GM18907 (cell line): ENCODE results near the gene DDAH1.
A peak's percentile ranks its signal among the peaks of the same experiment; 100 is the strongest.
"Not testable (repeated sequence)": the region's sequence is repeated elsewhere in the genome, so short reads cannot be mapped to it uniquely, and the experiment has no call there.

Source experiments
- ATAC-seq: cut with Tn5 transposase; IDR thresholded peaks from one replicate; pipeline ENCODE4 v1.9.1; 2021; ENCODE audit warnings: mild to moderate bottlenecking, moderate library complexity; ENCODE audit not compliant: unreplicated experiment

The DDAH1 gene

GRCh38 chr1:85361606-85362296 lies 103.2 kb downstream of the DDAH1 start:
- no peak for ATAC-seq

GRCh38 chr1:85360730-85361493 lies 104.0 kb downstream of the DDAH1 start:
- no peak for ATAC-seq

GRCh38 chr1:85359874-85360721 lies 104.9 kb downstream of the DDAH1 start:
- no peak for ATAC-seq

- no peak for ATAC-seq
Measured at GRCh38 chr1:85358702-85359438, 106.1 kb downstream of the DDAH1 start.

GRCh38 chr1:85357817-85358216 lies 107.1 kb downstream of the DDAH1 start:
- no peak for ATAC-seq

- no peak for ATAC-seq
Measured at GRCh38 chr1:85356130-85356529, 108.8 kb downstream of the DDAH1 start.

- ATAC-seq: no peak
Measured at GRCh38 chr1:85352055-85352454, 112.9 kb downstream of the DDAH1 start.

GRCh38 chr1:85351202-85351828 lies 113.6 kb downstream of the DDAH1 start:
- no peak for ATAC-seq

- no peak for ATAC-seq
Measured at GRCh38 chr1:85349224-85349623, 115.7 kb downstream of the DDAH1 start.

GRCh38 chr1:85347908-85348307 lies 117.1 kb downstream of the DDAH1 start:
- no peak for ATAC-seq

- ATAC-seq: not testable (repeated sequence)
Measured at GRCh38 chr1:85347275-85347674, 117.7 kb downstream of the DDAH1 start.

GRCh38 chr1:85344256-85344694 lies 120.7 kb downstream of the DDAH1 start:
- ATAC-seq: no peak

- peak; percentile 49 for ATAC-seq
Measured at GRCh38 chr1:85343612-85344255, 121.2 kb downstream of the DDAH1 start.

- ATAC-seq: no peak
Measured at GRCh38 chr1:85343213-85343611, 121.7 kb downstream of the DDAH1 start.

GRCh38 chr1:85342207-85342606 lies 122.8 kb downstream of the DDAH1 start:
- ATAC-seq: no peak

GRCh38 chr1:85340427-85340826 lies 124.5 kb downstream of the DDAH1 start:
- no peak for ATAC-seq

GRCh38 chr1:85339656-85340399 lies 125.1 kb downstream of the DDAH1 start:
- no peak for ATAC-seq

- no peak for ATAC-seq
Measured at GRCh38 chr1:85339089-85339488, 125.9 kb downstream of the DDAH1 start.

GRCh38 chr1:85334962-85335361 lies 130.0 kb downstream of the DDAH1 start:
- peak; percentile 60 for ATAC-seq
